WTC11 (cell line): ENCODE results near the gene DOK3. TPM values are rescaled to one million over a fixed set of nuclear protein-coding genes. Genes with fewer than 3 reads are reported as not detected.

ENCODE experiments used
- ATAC-seq: fragments of 200-7000 bp; cut with Tn5 transposase; 2 replicates; pipeline ENCODE4 v1.10.0; 2021; ENCODE audit warnings: mild to moderate bottlenecking, moderate library complexity
- CTCF ChIA-PET: fragments of 300-600 bp; sonication (Branson Sonifier 250); formaldehyde crosslinking; loops from one replicate; lab custom pipeline; 2021; ENCODE audit warnings: antibody characterized with exemption; lab: Charles Lee
- POLR2A ChIA-PET: fragments of 350-600 bp; sonication (Branson Sonifier 250); formaldehyde crosslinking; loops from one replicate; lab custom pipeline; 2021; ENCODE audit warnings: antibody characterized with exemption; lab: Charles Lee
- DNase-seq: peaks from one replicate; pipeline ENCODE4 v3.0.0; 2021; ENCODE audit warnings: low spot score
- H3K27ac Mint-ChIP-seq: 2 replicates; pipeline ENCODE4 v1.8.0; 2021; ENCODE audit warnings: mixed read lengths
- H3K27me3 Mint-ChIP-seq: 2 replicates; pipeline ENCODE4 v1.8.0; 2021; ENCODE audit warnings: low read depth, mild to moderate bottlenecking, moderate library complexity, mixed read lengths
- H3K36me3 Mint-ChIP-seq: 2 replicates; pipeline ENCODE4 v1.8.0; 2021; ENCODE audit warnings: mixed read lengths
- H3K4me1 Mint-ChIP-seq: 2 replicates; pipeline ENCODE4 v1.8.0; 2022; ENCODE audit warnings: mixed read lengths
- H3K4me3 Mint-ChIP-seq: 2 replicates; pipeline ENCODE4 v1.8.0; 2021; ENCODE audit warnings: mild to moderate bottlenecking, moderate library complexity, mixed read lengths
- H3K9me3 Mint-ChIP-seq: 2 replicates; pipeline ENCODE4 v1.8.0; 2021; ENCODE audit warnings: mixed read lengths
- CBFB ChIP-seq: sonication (generic); formaldehyde crosslinking; IDR thresholded peaks from 2 replicates; pipeline ENCODE4 v1.8.1; 2022; ENCODE audit warnings: mild to moderate bottlenecking, low read depth, missing genetic modification reagents
- CREM ChIP-seq: sonication (generic); formaldehyde crosslinking; IDR thresholded peaks from 2 replicates; pipeline ENCODE4 v1.8.1; 2022; ENCODE audit warnings: mild to moderate bottlenecking, missing genetic modification reagents, moderate library complexity
- CTCF ChIP-seq: fragments of 200-600 bp; IDR thresholded peaks from 2 replicates; pipeline ENCODE4 v1.8.0; 2022; ENCODE audit warnings: antibody characterized with exemption
- E2F4 ChIP-seq: sonication (generic); formaldehyde crosslinking; IDR thresholded peaks from 2 replicates; pipeline ENCODE4 v1.8.1; 2022; ENCODE audit warnings: low read depth, mild to moderate bottlenecking, moderate library complexity, missing genetic modification reagents, borderline replicate concordance
- GABPB1 ChIP-seq: sonication (generic); formaldehyde crosslinking; IDR thresholded peaks from 2 replicates; pipeline ENCODE4 v1.8.1; 2023; ENCODE audit warnings: mild to moderate bottlenecking, missing genetic modification reagents
- GTF2I ChIP-seq: fragments of 250-450 bp; sonication (Bioruptor Pico); conservative IDR thresholded peaks from 2 replicates; pipeline ENCODE4 v1.4.0; 2021; ENCODE audit warnings: mild to moderate bottlenecking
- MYBL2 ChIP-seq: sonication (generic); formaldehyde crosslinking; IDR thresholded peaks from 2 replicates; pipeline ENCODE4 v1.8.1; 2023; ENCODE audit warnings: mild to moderate bottlenecking, moderate library complexity, missing genetic modification reagents
- NFATC4 ChIP-seq: fragments of 250-450 bp; sonication (Bioruptor Pico); IDR thresholded peaks from 2 replicates; pipeline ENCODE4 v1.9.0; 2021; ENCODE audit warnings: mild to moderate bottlenecking
- NFYB ChIP-seq: sonication (generic); formaldehyde crosslinking; conservative IDR thresholded peaks from 2 replicates; pipeline ENCODE4 v1.8.0; 2022; ENCODE audit warnings: low read depth, missing genetic modification reagents
- TP53 ChIP-seq: sonication (generic); formaldehyde crosslinking; IDR thresholded peaks from 2 replicates; pipeline ENCODE4 v1.8.1; 2023; ENCODE audit warnings: mild to moderate bottlenecking, missing genetic modification reagents
- ZBTB21 ChIP-seq: sonication (generic); formaldehyde crosslinking; IDR thresholded peaks from 2 replicates; pipeline ENCODE4 v1.8.1; 2023; ENCODE audit warnings: mild to moderate bottlenecking, missing genetic modification reagents, borderline replicate concordance
- ZNF219 ChIP-seq: sonication (generic); formaldehyde crosslinking; IDR thresholded peaks from 2 replicates; pipeline ENCODE4 v1.8.0; 2023; ENCODE audit warnings: missing genetic modification reagents, mild to moderate bottlenecking, borderline replicate concordance
- ZNF232 ChIP-seq: sonication (generic); formaldehyde crosslinking; IDR thresholded peaks from 2 replicates; pipeline ENCODE4 v1.8.0; 2022; ENCODE audit warnings: mild to moderate bottlenecking, missing genetic modification reagents
- ZNF263 ChIP-seq: sonication (generic); formaldehyde crosslinking; IDR thresholded peaks from 2 replicates; pipeline ENCODE4 v1.8.1; 2022; ENCODE audit warnings: low read depth, mild to moderate bottlenecking, moderate library complexity, missing genetic modification reagents
- ZNF425 ChIP-seq: fragments of 250-450 bp; sonication (Bioruptor Pico); conservative IDR thresholded peaks from 2 replicates; pipeline ENCODE4 v1.9.0; 2021; ENCODE audit warnings: mild to moderate bottlenecking
- ZNF532 ChIP-seq: fragments of 250-450 bp; sonication (Bioruptor Pico); IDR thresholded peaks from 2 replicates; pipeline ENCODE4 v1.9.0; 2021; ENCODE audit warnings: mild to moderate bottlenecking, borderline replicate concordance
- total RNA-seq: library from RNA; stranded (reverse); gene quantifications from 3 replicates; pipeline ENCODE4 v1.2.3, GENCODE V29; 2021

Gene DOK3
- total RNA-seq, 1 experiment from 2014 or later, result 9.9 TPM

GRCh38 chr5:177547736-177548135 lies 38.1 kb upstream of the DOK3 start:
- Mint-ChIP-seq H3K27me3 (no peaks in the 10 kb centered on the region), H3K36me3 (peaks cover 16% of the 10 kb centered on the region), H3K9me3 (no peaks in the 10 kb centered on the region), H3K4me3 (no peak overlapping the region), H3K4me1 (peaks cover 7% of the 10 kb centered on the region), H3K27ac (0 out of 2 replicates have a peak overlapping the region, but pooled peaks have one; percentile 60)
- ATAC-seq (no peak), DNase-seq (no peak)
- CTCF ChIA-PET, result interaction anchor here (2.5 kb wide), 1 partner anchor 60 kb away, joined by 8 read pairs; no protein-coding TSS in a partner anchor
- POLR2A ChIA-PET, result no interaction called here
- TF ChIP-seq CTCF, result no peak
- TF ChIP-seq ZBTB21 (CRISPR knock-in tag), result no peak
- no peak for TF ChIP-seq TP53 (CRISPR knock-in tag)
- no peak for TF ChIP-seq ZNF532 (CRISPR knock-in tag)
- no peak for TF ChIP-seq ZNF219 (CRISPR knock-in tag)
- TF ChIP-seq, all 79 proteins: peak for 0

GRCh38 chr5:177546258-177546741 lies 36.7 kb upstream of the DOK3 start:
- TF ChIP-seq ZNF425 (no peak), MYBL2 (CRISPR knock-in tag) (no peak), GABPB1 (CRISPR knock-in tag) (peak; percentile 51; the same call in 1 of the 2 replicates)
- TF ChIP-seq, all 79 proteins: peak for 1
- DNase-seq, result no peak
- H3K27me3 Mint-ChIP-seq, result no peaks in the 10 kb centered on the region
- ChIA-PET POLR2A (no interaction called here), CTCF (interaction anchor here (0.8 to 2.5 kb wide), 6 partner anchors 9 to 61 kb away, joined by 3 to 8 read pairs (median 3); partner anchors contain the start of gene TMED9)
- no peak overlapping the region for H3K27ac Mint-ChIP-seq
- no peak overlapping the region for H3K4me3 Mint-ChIP-seq
- H3K4me1 Mint-ChIP-seq, result peaks cover 2% of the 10 kb centered on the region; the same call in 1 of the 2 replicates
- no peaks in the 10 kb centered on the region for H3K9me3 Mint-ChIP-seq
- peaks cover 17% of the 10 kb centered on the region for H3K36me3 Mint-ChIP-seq
- ATAC-seq, result peak; percentile 47

- TF ChIP-seq GABPB1 (CRISPR knock-in tag), result peak; percentile 79
- no peak for TF ChIP-seq CBFB (CRISPR knock-in tag)
- TF ChIP-seq ZNF263 (CRISPR knock-in tag), result no peak
- no peak for TF ChIP-seq CREM
- no peak for TF ChIP-seq GTF2I (CRISPR knock-in tag)
- no peak for TF ChIP-seq ZNF232
- TF ChIP-seq NFATC4, result no peak
- TF ChIP-seq NFYB (CRISPR knock-in tag), result no peak
- no peak for TF ChIP-seq E2F4 (CRISPR knock-in tag)
- TF ChIP-seq, all 79 proteins: peak for 1
- H3K27ac Mint-ChIP-seq, result 0 out of 2 replicates have a peak overlapping the region, but pooled peaks have one; percentile 0
- H3K36me3 Mint-ChIP-seq, result peaks cover 15% of the 10 kb centered on the region
- ChIA-PET CTCF (interaction anchor here (0.6 to 2.5 kb wide), 6 partner anchors 44 to 690 kb away, joined by 3 to 8 read pairs (median 3); partner anchors contain the start of gene TMED9), POLR2A (interaction anchor here (0.6 kb wide), 1 partner anchor 630 kb away, joined by 3 read pairs; no protein-coding TSS in a partner anchor)
- no peak for DNase-seq
- peaks cover 2% of the 10 kb centered on the region; the same call in 1 of the 2 replicates for H3K4me1 Mint-ChIP-seq
- H3K4me3 Mint-ChIP-seq, result no peak overlapping the region
- no peaks in the 10 kb centered on the region for H3K9me3 Mint-ChIP-seq
- H3K27me3 Mint-ChIP-seq, result no peaks in the 10 kb centered on the region
- ATAC-seq, result no peak
These were observed 36.0 kb upstream of the DOK3 start for GRCh38 chr5:177545487-177546257.
